CD14-positive monocyte (primary cell): ENCODE results near the gene RLBP1. TPM values are rescaled to one million over a fixed set of nuclear protein-coding genes. Genes with fewer than 3 reads are reported as not detected.

ENCODE experiments used
- DNase-seq, 3 donors: peaks; one replicate each; pipeline ENCODE4 v3.0.0-alpha.2; 2011 to 2022
- H2AFZ ChIP-seq: 2 replicates; pipeline ENCODE4 v1.6.0; 2012; ENCODE audit warnings: mild to moderate bottlenecking, low read depth, low read length, inconsistent platforms; ENCODE audit not compliant: insufficient read depth, poor library complexity, severe bottlenecking
- H3K27ac ChIP-seq, 2 donors: 1 replicate in 1 of 2; 2 replicates in 1 of 2; pipeline ENCODE4 v1.5.1; 2012 to 2013; ENCODE audit warnings: low read length in 2 of 2, control low read depth in 1 of 2, inconsistent platforms in 1 of 2, low read depth in 1 of 2, mild to moderate bottlenecking in 1 of 2
- H3K27me3 ChIP-seq, 2 donors: one replicate each; pipeline versions ENCODE4 v1.6.0 to v1.6.1; 2011 to 2013; ENCODE audit warnings: low read length in 2 of 2; ENCODE audit not compliant: control insufficient read depth in 2 of 2, insufficient read depth in 2 of 2
- H3K36me3 ChIP-seq, 2 donors: replicated peaks in 1 of 2; 1 replicate in 1 of 2; 2 replicates in 1 of 2; pipeline versions ENCODE4 v1.5.1 to v1.6.1; 2012 to 2013; ENCODE audit warnings: low read length in 2 of 2, control low read depth in 1 of 2, inconsistent platforms in 1 of 2, mild to moderate bottlenecking in 1 of 2; ENCODE audit not compliant: insufficient read depth in 2 of 2, control insufficient read depth in 1 of 2
- H3K4me1 ChIP-seq, 2 donors: 1 replicate in 1 of 2; 2 replicates in 1 of 2; pipeline versions ENCODE4 v1.5.1 to v1.6.1; 2012 to 2013; ENCODE audit warnings: low read length in 2 of 2, control low read depth in 1 of 2, inconsistent platforms in 1 of 2, mild to moderate bottlenecking in 1 of 2, moderate library complexity in 1 of 2; ENCODE audit not compliant: insufficient read depth in 2 of 2, control insufficient read depth in 1 of 2
- H3K4me2 ChIP-seq: replicated peaks from 2 replicates; pipeline ENCODE3; 2012; ENCODE audit warnings: low read length, moderate library complexity, mild to moderate bottlenecking; ENCODE audit not compliant: poor library complexity, severe bottlenecking; ENCODE audit errors: extremely low read depth
- H3K4me3 ChIP-seq, 3 experiments: fragments of 200-600 bp in 1 of 3; sonication (generic) in 1 of 3; replicated peaks in 1 of 3; 1 replicate in 2 of 3; 2 replicates in 1 of 3; pipeline ENCODE4 v1.5.1; 2011 to 2013; ENCODE audit warnings: low read length in 3 of 3, mild to moderate bottlenecking in 3 of 3, control low read depth in 2 of 3, low read depth in 2 of 3, inconsistent platforms in 1 of 3, moderate library complexity in 1 of 3
- H3K79me2 ChIP-seq: 2 replicates; pipeline ENCODE4 v1.6.0; 2012; ENCODE audit warnings: mild to moderate bottlenecking, control low read depth, inconsistent platforms, low read length, moderate library complexity; ENCODE audit not compliant: insufficient read depth
- H3K9ac ChIP-seq: 2 replicates; pipeline ENCODE4 v1.6.0; 2017; ENCODE audit warnings: low read length, mild to moderate bottlenecking; ENCODE audit not compliant: insufficient read depth, poor library complexity, severe bottlenecking
- H3K9me3 ChIP-seq, 2 donors: replicated peaks in 1 of 2; 1 replicate in 1 of 2; 2 replicates in 1 of 2; pipeline versions ENCODE4 v1.5.1 to v1.6.1; 2012 to 2013; ENCODE audit warnings: low read length in 2 of 2, control low read depth in 1 of 2; ENCODE audit not compliant: control insufficient read depth in 1 of 2, insufficient read depth in 1 of 2
- H4K20me1 ChIP-seq: 2 replicates; pipeline ENCODE4 v1.6.0; 2012; ENCODE audit warnings: mild to moderate bottlenecking, low read length, control low read depth, moderate library complexity; ENCODE audit not compliant: insufficient read depth
- H3K27ac Mint-ChIP-seq, 7 donors: one replicate each; pipeline ENCODE4 v1.8.0; 2020; ENCODE audit warnings: mild to moderate bottlenecking in 7 of 7, mixed read lengths in 7 of 7, moderate library complexity in 6 of 7, inconsistent platforms in 2 of 7
- H3K27me3 Mint-ChIP-seq, 3 donors: one replicate each; pipeline ENCODE4 v1.8.0; 2021 to 2022; ENCODE audit warnings: low read depth in 3 of 3, mild to moderate bottlenecking in 3 of 3, mixed read lengths in 3 of 3, moderate library complexity in 3 of 3, inconsistent platforms in 1 of 3
- H3K36me3 Mint-ChIP-seq, 2 donors: one replicate each; pipeline ENCODE4 v1.8.0; 2020; ENCODE audit warnings: mixed read lengths in 2 of 2, inconsistent platforms in 1 of 2, mild to moderate bottlenecking in 1 of 2
- H3K4me1 Mint-ChIP-seq: one replicate; pipeline ENCODE4 v1.8.0; 2020; ENCODE audit warnings: mild to moderate bottlenecking, mixed read lengths
- H3K4me3 Mint-ChIP-seq, 2 donors: one replicate each; pipeline ENCODE4 v1.8.0; 2020; ENCODE audit warnings: mild to moderate bottlenecking in 2 of 2, mixed read lengths in 2 of 2, moderate library complexity in 1 of 2
- H3K9me3 Mint-ChIP-seq, 7 donors: one replicate each; pipeline ENCODE4 v1.8.0; 2020 to 2022; ENCODE audit warnings: mixed read lengths in 7 of 7, mild to moderate bottlenecking in 6 of 7, moderate library complexity in 6 of 7, inconsistent platforms in 2 of 7
- CTCF ChIP-seq: fragments of 200-600 bp; IDR thresholded peaks from one replicate; pipeline ENCODE4 v1.8.0; 2022; ENCODE audit warnings: antibody characterized with exemption, mild to moderate bottlenecking
- WGBS: methylation state at CpG from one replicate; pipeline ENCODE4 v1.1.5; 2013; ENCODE audit warnings: missing lambda C conversion rate; ENCODE audit not compliant: insufficient coverage; 5-methylcytosine and 5-hydroxymethylcytosine counted together
- intact Hi-C, 2 donors: fragments of 100-400 bp; cut with micrococcal nuclease; formaldehyde crosslinking; loops; one replicate each; pipeline versions ENCODE4 v1.15.0 to v1.15.1; 2023
- polyA plus RNA-seq, 3 donors: library from polyadenylated mRNA; depleted of rRNA in 1 of 3; unstranded in 2 of 3; stranded (reverse) in 1 of 3; fragments of 300-500 nt in 2 of 3; fragments of >200 nt in 1 of 3; fragmentation: Illumina TruSeq in 2 of 3; gene quantifications; 1 replicate in 2 of 3; 2 replicates in 1 of 3; pipeline ENCODE4 v1.2.3, GENCODE V29; 2012 to 2021

RLBP1 gene
- polyA plus RNA-seq, 3 donors = not detected

- peaks cover 0 to 11% (median 2%) of the 10 kb centered on the region in 3 donors for H3K27me3 Mint-ChIP-seq
- DNase-seq = no peak
- no peak overlapping the region for H3K27ac Mint-ChIP-seq
- Histone ChIP-seq H3K36me3 (no peaks in the 10 kb centered on the region), H4K20me1 (no peaks in the 10 kb centered on the region), H3K4me2 (no peak overlapping the region), H3K4me3 (no peak overlapping the region), H2AFZ (no peak overlapping the region), H3K27me3 (no peaks in the 10 kb centered on the region), H3K9me3 (no peaks in the 10 kb centered on the region), H3K4me1 (no peaks in the 10 kb centered on the region), H3K9ac (no peak overlapping the region), H3K27ac (no peak overlapping the region), H3K79me2 (no peaks in the 10 kb centered on the region)
- TF ChIP-seq CTCF = no peak
- 95% methylated on average over 3 of the region's 7 CpGs for WGBS
- intact Hi-C loops = no loop called here
- no peak overlapping the region for H3K4me3 Mint-ChIP-seq
- peaks cover 0 to 2% (median 0%) of the 10 kb centered on the region in 7 donors for H3K9me3 Mint-ChIP-seq
- H3K4me1 Mint-ChIP-seq = no peaks in the 10 kb centered on the region
- no peaks in the 10 kb centered on the region for H3K36me3 Mint-ChIP-seq
Measured at GRCh38 chr15:89227425-89227824, 6.0 kb upstream of the RLBP1 start.

- 97% methylated on average over 9 of the region's 14 CpGs for WGBS
- no peak overlapping the region for H3K27ac ChIP-seq
- no peak overlapping the region for H3K27ac Mint-ChIP-seq
Measured at GRCh38 chr15:89226359-89227221, 5.2 kb upstream of the RLBP1 start.

More at GRCh38 chr15:89226359-89227221, 5.2 kb upstream of the RLBP1 start:
- Histone ChIP-seq H3K27me3 (no peaks in the 10 kb centered on the region), H4K20me1 (no peaks in the 10 kb centered on the region), H3K36me3 (no peaks in the 10 kb centered on the region), H3K9me3 (no peaks in the 10 kb centered on the region), H3K4me1 (no peaks in the 10 kb centered on the region), H2AFZ (no peak overlapping the region), H3K79me2 (no peaks in the 10 kb centered on the region), H3K4me2 (no peak overlapping the region), H3K4me3 (no peak overlapping the region), H3K9ac (no peak overlapping the region)
- DNase-seq = no peak
- no peaks in the 10 kb centered on the region for H3K36me3 Mint-ChIP-seq
- H3K4me3 Mint-ChIP-seq = no peak overlapping the region
- intact Hi-C loops = no loop called here
- no peak for TF ChIP-seq CTCF
- H3K27me3 Mint-ChIP-seq = peaks cover 0 to 11% (median 2%) of the 10 kb centered on the region in 3 donors
- H3K4me1 Mint-ChIP-seq = no peaks in the 10 kb centered on the region
- H3K9me3 Mint-ChIP-seq = no peaks in the 10 kb centered on the region
